ENCODE measurements around the gene PGLYRP3. TPM values are rescaled to one million over a fixed set of nuclear protein-coding genes. Genes with fewer than 3 reads are reported as not detected.

The PGLYRP3 gene
- total and polyA plus RNA-seq, 2 of the 8 experiments (the other 6 are each of a cell fraction or from before 2014, with no cell fraction given): not detected

DNA sequence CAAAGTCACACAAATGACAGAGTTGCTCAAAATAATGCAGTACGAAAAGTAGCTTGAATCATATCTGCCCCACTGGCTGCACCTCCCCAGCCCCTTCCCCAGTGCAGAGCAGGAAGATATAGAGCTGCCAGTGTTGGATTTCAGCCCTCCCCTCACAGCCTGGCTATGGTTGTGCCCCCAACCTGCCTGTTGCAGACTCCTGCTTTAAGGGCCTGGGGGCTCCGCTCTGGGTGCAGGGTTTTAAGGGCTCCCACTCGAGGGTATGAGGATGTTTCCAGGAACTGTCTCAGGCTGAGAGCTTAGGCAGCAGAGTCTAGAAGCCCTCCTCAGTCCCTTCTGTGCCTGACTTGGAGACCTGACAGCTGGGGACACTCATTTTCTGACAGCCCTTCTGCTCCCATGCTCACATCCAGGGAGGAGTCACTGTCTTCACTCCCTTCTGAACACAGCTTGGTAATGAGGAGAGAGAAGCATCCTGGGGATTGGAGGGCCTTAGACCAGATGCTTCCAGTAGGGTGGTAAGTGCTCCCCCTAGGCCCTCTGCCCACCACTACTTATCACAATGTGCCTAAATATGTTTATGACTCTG lies 49.5 kb upstream of the PGLYRP3 start:
- Histone ChIP-seq H2BK20ac (ENCODE audit: low read length) (no peak overlapping the region), H3K79me2 (ENCODE audit: control insufficient read depth in 1 of 2, insufficient read depth in 2 of 2, low read length in 2 of 2) (no peaks in the 10 kb centered on the region), H3K14ac (ENCODE audit: insufficient read length) (no peak overlapping the region), H3K23ac (ENCODE audit: insufficient read length) (no peak overlapping the region), H3K4me1 (replicated peaks in 1 of 4; ENCODE audit: control insufficient read depth in 3 of 4, insufficient read depth in 4 of 4, low read length in 3 of 4) (no peaks in the 10 kb centered on the region; a peak in 1 of 7 replicates), H4K8ac (ENCODE audit: extremely low read depth, insufficient read depth, low read length) (no peak overlapping the region), H4K91ac (replicated peaks; ENCODE audit: insufficient read length, low read length) (no peak overlapping the region), H3K4ac (replicated peaks; ENCODE audit: insufficient read length, low read depth, low read length) (no peak overlapping the region), H2AK5ac (ENCODE audit: low read depth, low read length) (no peak overlapping the region), H3K79me1 (ENCODE audit: low read depth, low read length) (no peaks in the 10 kb centered on the region), H4K20me1 (replicated peaks in 1 of 2; ENCODE audit: control insufficient read depth in 1 of 2, insufficient read depth in 2 of 2, low read length in 2 of 2) (no peaks in the 10 kb centered on the region), H2BK12ac (ENCODE audit: low read depth, low read length) (no peak overlapping the region), H3K27ac (ENCODE audit: low read depth, low read length) (no peak overlapping the region), H3K27me3 (replicated peaks in 1 of 4; ENCODE audit: control insufficient read depth in 3 of 4, extremely low read depth in 1 of 4, insufficient read depth in 3 of 4, low read length in 3 of 4) (no peaks in the 10 kb centered on the region), H3K9me3 (ENCODE audit: insufficient read depth in 2 of 2, low read depth in 1 of 2, low read length in 1 of 2) (no peaks in the 10 kb centered on the region), H3K56ac (replicated peaks; ENCODE audit: insufficient read length, low read depth, low read length) (no peak overlapping the region), H4K5ac (ENCODE audit: insufficient read length, low read depth, low read length) (no peak overlapping the region), H2BK120ac (replicated peaks; ENCODE audit: low read depth, low read length) (no peak overlapping the region), H3K23me2 (ENCODE audit: low read depth, low read length) (no peaks in the 10 kb centered on the region; the same call in 1 of the 2 replicates), H3K4me2 (ENCODE audit: insufficient read depth in 1 of 2, low read depth in 2 of 2, low read length in 2 of 2) (no peak overlapping the region), H3K36me3 (ENCODE audit: control insufficient read depth in 2 of 4, insufficient read depth in 4 of 4, low read length in 3 of 4) (no peaks in the 10 kb centered on the region), H2BK15ac (ENCODE audit: low read length) (no peak overlapping the region), H3K9ac (replicated peaks in 1 of 4; ENCODE audit: extremely low read depth in 1 of 4, low read depth in 3 of 4, low read length in 3 of 4) (no peak overlapping the region), H2AFZ (ENCODE audit: low read length) (no peak overlapping the region), H2BK5ac (ENCODE audit: low read depth, low read length) (no peak overlapping the region), H3K4me3 (ENCODE audit: extremely low read depth in 1 of 4, insufficient read depth in 2 of 4, low read depth in 3 of 4, low read length in 4 of 4) (no peak overlapping the region), H3K18ac (ENCODE audit: extremely low read depth, low read length) (no peak overlapping the region)
- ChIA-PET POLR2A (ENCODE audit: partially characterized antibody) (no interaction called here), CTCF (ENCODE audit: partially characterized antibody) (interaction anchor here (1.2 to 2.5 kb wide), 5 partner anchors 9 to 206 kb away, joined by 3 to 15 read pairs (median 9); no protein-coding TSS in a partner anchor)
- 78% methylated on average over 3 of the region's 3 CpGs; no CpG with 5 or more reads in 1 of the 2 experiments for WGBS, 2 experiments (ENCODE audit: extremely low coverage in 1 of 2, insufficient coverage in 1 of 2, insufficient read length in 1 of 2, insufficient replicate concordance in 2 of 2, low coverage in 1 of 2, low lambda C conversion rate in 2 of 2, missing lambda C conversion rate in 1 of 2)
- no peak for DNase-seq (ENCODE audit: low read depth in 1 of 2, low spot score in 2 of 2)
- no peak for FAIRE-seq
- TF ChIP-seq KDM5A (IDR thresholded peaks at IDR 0.05; ENCODE audit: low read length): no peak
- TF ChIP-seq JUN (IDR thresholded peaks at IDR 0.05; ENCODE audit: low read depth, low read length): no peak
- no peak for TF ChIP-seq TCF12 (IDR thresholded peaks at IDR 0.05; ENCODE audit: low read depth, low read length)
- no peak for TF ChIP-seq NRF1 (IDR thresholded peaks at IDR 0.05; ENCODE audit: low read depth, low read length)
- no peak for TF ChIP-seq CTBP2 (IDR thresholded peaks at IDR 0.05; ENCODE audit: borderline replicate concordance, insufficient read depth, insufficient read length, low read length)
- TF ChIP-seq GABPA (IDR thresholded peaks at IDR 0.05; ENCODE audit: borderline replicate concordance, insufficient read depth, low read length): no peak
- no peak for TF ChIP-seq EGR1 (IDR thresholded peaks at IDR 0.05; ENCODE audit: borderline replicate concordance, low read depth, low read length)
- TF ChIP-seq TAF1 (IDR thresholded peaks at IDR 0.05; ENCODE audit: low read depth, low read length): no peak
- TF ChIP-seq EZH2 (IDR thresholded peaks at IDR 0.05; ENCODE audit: low read depth, low read length, severe bottlenecking): no peak
- TF ChIP-seq, protein P1, sequence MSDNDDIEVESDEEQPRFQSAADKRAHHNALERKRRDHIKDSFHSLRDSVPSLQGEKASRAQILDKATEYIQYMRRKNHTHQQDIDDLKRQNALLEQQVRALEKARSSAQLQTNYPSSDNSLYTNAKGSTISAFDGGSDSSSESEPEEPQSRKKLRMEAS (IDR thresholded peaks at IDR 0.05): no peak
- no peak for TF ChIP-seq RAD21 (IDR thresholded peaks at IDR 0.05 in 1 of 2, conservative IDR thresholded peaks at IDR 0.05 in 1 of 2; ENCODE audit: low read depth in 2 of 2, low read length in 2 of 2)
- no peak for TF ChIP-seq SIN3A (conservative IDR thresholded peaks at IDR 0.05 in 1 of 2, IDR thresholded peaks at IDR 0.05 in 1 of 2; ENCODE audit: low read depth in 1 of 2, low read length in 2 of 2)
- TF ChIP-seq SP2 (IDR thresholded peaks at IDR 0.05; ENCODE audit: low read length): no peak

Measured in H1 (cell line).